ENCODE measurements around the gene CELA2B. TPM values are rescaled to one million over a fixed set of nuclear protein-coding genes. Genes with fewer than 3 reads are reported as not detected.

The CELA2B gene
- total and polyA plus RNA-seq, 9 of the 15 experiments (the other 6 are each of a cell fraction or from before 2014, with no cell fraction given) = 0.25 to 2.1 (median 0.38) TPM; not detected in 5

DNA sequence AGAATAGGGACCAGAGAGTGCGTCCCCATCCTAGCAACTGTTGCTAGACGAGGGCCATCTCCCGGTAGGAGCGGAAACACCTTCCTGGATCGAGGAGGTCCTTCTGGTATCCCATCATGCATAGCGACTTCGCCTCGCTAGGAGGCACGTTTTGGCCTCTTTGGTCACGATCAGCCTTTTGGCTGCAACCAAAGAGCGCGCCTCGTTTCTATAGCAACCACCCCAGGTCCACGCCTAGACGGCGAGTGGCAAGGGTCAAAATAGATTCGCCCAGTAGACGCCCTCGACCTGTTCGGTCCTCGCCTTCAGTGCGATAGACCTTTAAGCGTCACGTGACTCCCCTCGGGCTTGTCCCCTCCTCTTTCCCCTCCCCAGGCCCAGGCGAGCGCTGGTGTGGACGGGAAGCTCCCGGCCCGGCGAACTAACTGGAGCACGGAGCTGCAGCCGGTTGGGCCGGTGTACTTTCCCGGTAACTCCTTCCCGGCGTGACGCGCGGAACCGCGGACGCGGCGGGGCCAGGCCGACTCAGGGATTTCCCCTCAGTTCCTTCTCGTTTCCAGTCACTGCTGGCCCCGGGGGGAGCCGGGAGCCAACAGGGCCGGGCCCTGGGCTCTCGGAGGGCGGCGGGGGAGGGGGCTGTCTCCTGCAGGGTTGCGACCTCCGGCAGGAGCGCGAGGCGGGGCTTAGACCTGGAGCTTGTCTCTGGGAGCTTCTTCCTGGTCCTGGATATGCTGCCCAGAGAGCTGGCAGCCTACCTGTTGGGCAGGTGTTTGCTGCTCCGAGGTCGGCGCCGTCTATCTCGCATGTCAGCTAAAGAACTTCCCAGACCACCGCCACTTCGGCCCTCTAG is 50.8 kb downstream of the CELA2B start, which contains the start of gene DNAJC16 (continued):
- TF ChIP-seq, protein P1, sequence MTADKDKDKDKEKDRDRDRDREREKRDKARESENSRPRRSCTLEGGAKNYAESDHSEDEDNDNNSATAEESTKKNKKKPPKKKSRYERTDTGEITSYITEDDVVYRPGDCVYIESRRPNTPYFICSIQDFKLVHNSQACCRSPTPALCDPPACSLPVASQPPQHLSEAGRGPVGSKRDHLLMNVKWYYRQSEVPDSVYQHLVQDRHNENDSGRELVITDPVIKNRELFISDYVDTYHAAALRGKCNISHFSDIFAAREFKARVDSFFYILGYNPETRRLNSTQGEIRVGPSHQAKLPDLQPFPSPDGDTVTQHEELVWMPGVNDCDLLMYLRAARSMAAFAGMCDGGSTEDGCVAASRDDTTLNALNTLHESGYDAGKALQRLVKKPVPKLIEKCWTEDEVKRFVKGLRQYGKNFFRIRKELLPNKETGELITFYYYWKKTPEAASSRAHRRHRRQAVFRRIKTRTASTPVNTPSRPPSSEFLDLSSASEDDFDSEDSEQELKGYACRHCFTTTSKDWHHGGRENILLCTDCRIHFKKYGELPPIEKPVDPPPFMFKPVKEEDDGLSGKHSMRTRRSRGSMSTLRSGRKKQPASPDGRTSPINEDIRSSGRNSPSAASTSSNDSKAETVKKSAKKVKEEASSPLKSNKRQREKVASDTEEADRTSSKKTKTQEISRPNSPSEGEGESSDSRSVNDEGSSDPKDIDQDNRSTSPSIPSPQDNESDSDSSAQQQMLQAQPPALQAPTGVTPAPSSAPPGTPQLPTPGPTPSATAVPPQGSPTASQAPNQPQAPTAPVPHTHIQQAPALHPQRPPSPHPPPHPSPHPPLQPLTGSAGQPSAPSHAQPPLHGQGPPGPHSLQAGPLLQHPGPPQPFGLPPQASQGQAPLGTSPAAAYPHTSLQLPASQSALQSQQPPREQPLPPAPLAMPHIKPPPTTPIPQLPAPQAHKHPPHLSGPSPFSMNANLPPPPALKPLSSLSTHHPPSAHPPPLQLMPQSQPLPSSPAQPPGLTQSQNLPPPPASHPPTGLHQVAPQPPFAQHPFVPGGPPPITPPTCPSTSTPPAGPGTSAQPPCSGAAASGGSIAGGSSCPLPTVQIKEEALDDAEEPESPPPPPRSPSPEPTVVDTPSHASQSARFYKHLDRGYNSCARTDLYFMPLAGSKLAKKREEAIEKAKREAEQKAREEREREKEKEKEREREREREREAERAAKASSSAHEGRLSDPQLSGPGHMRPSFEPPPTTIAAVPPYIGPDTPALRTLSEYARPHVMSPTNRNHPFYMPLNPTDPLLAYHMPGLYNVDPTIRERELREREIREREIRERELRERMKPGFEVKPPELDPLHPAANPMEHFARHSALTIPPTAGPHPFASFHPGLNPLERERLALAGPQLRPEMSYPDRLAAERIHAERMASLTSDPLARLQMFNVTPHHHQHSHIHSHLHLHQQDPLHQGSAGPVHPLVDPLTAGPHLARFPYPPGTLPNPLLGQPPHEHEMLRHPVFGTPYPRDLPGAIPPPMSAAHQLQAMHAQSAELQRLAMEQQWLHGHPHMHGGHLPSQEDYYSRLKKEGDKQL (CRISPR knock-in tag; IDR thresholded peaks at IDR 0.05; ENCODE audit: borderline replicate concordance) = no peak
- TF ChIP-seq, protein P2, sequence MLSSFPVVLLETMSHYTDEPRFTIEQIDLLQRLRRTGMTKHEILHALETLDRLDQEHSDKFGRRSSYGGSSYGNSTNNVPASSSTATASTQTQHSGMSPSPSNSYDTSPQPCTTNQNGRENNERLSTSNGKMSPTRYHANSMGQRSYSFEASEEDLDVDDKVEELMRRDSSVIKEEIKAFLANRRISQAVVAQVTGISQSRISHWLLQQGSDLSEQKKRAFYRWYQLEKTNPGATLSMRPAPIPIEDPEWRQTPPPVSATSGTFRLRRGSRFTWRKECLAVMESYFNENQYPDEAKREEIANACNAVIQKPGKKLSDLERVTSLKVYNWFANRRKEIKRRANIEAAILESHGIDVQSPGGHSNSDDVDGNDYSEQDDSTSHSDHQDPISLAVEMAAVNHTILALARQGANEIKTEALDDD (IDR thresholded peaks at IDR 0.05) = no peak
- TF ChIP-seq, protein P3, sequence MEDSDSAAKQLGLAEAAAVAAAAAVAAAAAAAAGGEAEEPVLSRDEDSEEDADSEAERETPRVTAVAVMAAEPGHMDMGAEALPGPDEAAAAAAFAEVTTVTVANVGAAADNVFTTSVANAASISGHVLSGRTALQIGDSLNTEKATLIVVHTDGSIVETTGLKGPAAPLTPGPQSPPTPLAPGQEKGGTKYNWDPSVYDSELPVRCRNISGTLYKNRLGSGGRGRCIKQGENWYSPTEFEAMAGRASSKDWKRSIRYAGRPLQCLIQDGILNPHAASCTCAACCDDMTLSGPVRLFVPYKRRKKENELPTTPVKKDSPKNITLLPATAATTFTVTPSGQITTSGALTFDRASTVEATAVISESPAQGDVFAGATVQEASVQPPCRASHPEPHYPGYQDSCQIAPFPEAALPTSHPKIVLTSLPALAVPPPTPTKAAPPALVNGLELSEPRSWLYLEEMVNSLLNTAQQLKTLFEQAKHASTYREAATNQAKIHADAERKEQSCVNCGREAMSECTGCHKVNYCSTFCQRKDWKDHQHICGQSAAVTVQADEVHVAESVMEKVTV (CRISPR knock-in tag; IDR thresholded peaks at IDR 0.05) = no peak
- TF ChIP-seq ZBTB8A (IDR thresholded peaks at IDR 0.05; ENCODE audit: partially characterized antibody) (no peak), ZNF584 (CRISPR knock-in tag; IDR thresholded peaks at IDR 0.05; ENCODE audit: low read depth) (no peak), RUNX1 (IDR thresholded peaks at IDR 0.05; ENCODE audit: low read depth) (no peak), NCOA1 (IDR thresholded peaks at IDR 0.05; ENCODE audit: low read depth) (peak; percentile 92), ZNF232 (CRISPR knock-in tag; IDR thresholded peaks at IDR 0.05) (no peak)
- TF ChIP-seq, protein P4, sequence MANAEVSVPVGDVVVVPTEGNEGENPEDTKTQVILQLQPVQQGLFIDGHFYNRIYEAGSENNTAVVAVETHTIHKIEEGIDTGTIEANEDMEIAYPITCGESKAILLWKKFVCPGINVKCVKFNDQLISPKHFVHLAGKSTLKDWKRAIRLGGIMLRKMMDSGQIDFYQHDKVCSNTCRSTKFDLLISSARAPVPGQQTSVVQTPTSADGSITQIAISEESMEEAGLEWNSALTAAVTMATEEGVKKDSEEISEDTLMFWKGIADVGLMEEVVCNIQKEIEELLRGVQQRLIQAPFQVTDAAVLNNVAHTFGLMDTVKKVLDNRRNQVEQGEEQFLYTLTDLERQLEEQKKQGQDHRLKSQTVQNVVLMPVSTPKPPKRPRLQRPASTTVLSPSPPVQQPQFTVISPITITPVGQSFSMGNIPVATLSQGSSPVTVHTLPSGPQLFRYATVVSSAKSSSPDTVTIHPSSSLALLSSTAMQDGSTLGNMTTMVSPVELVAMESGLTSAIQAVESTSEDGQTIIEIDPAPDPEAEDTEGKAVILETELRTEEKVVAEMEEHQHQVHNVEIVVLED (CRISPR knock-in tag; IDR thresholded peaks at IDR 0.05) = peak; percentile 93
- TF ChIP-seq, protein P5, sequence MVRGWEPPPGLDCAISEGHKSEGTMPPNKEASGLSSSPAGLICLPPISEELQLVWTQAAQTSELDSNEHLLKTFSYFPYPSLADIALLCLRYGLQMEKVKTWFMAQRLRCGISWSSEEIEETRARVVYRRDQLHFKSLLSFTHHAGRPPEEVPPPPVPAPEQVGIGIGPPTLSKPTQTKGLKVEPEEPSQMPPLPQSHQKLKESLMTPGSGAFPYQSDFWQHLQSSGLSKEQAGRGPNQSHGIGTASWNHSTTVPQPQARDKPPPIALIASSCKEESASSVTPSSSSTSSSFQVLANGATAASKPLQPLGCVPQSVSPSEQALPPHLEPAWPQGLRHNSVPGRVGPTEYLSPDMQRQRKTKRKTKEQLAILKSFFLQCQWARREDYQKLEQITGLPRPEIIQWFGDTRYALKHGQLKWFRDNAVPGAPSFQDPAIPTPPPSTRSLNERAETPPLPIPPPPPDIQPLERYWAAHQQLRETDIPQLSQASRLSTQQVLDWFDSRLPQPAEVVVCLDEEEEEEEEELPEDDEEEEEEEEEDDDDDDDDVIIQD (CRISPR knock-in tag; IDR thresholded peaks at IDR 0.05) = no peak
